Measurements from ENCODE around the gene SEC61A2. TPM values are rescaled to one million over a fixed set of nuclear protein-coding genes. Genes with fewer than 3 reads are reported as not detected.

SEC61A2 gene
- total RNA-seq, 1 experiment from 2014 or later: 6.8 TPM

DNA sequence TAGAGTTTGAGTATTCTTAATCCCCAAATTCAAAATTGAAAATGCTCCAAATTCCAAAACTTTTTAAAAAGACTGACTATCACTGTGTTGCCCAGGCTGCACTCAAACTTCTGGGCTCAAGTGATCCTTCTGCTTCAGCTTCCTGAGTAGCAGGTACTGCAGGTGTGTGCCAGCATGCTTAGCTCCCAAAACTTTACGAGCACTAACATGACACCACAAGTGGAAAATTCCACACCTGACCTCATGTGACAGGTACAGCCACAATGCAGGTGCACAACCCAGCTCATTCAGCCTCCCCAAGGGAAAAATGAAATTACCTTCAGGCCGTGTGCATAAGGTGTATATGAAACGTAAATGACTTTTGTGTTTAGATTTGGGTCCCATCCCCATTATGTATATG lies 83.0 kb downstream of the SEC61A2 start:
- H3K4me2 ChIP-seq: no peak overlapping the region
- no peak for DNase-seq
- no peaks in the 10 kb centered on the region for H3K27me3 ChIP-seq (ENCODE audit: insufficient read depth, low read depth)
- no peaks in the 10 kb centered on the region for H3K9me3 ChIP-seq (ENCODE audit: insufficient read depth, low read depth)
- no peak overlapping the region for H2AFZ ChIP-seq
- H3K79me2 ChIP-seq (ENCODE audit: low read depth): 0 out of 2 replicates have a peak, but pooled peaks cover 4% of the 10 kb centered on the region
- no TSS peak for BruUV-seq (replicated peaks)
- H3K4me3 ChIP-seq: no peak overlapping the region
- TF ChIP-seq CTCF (conservative IDR thresholded peaks at IDR 0.05) (no peak), EZH2 (IDR thresholded peaks at IDR 0.05; ENCODE audit: low read depth) (no peak)
- CTCF ChIA-PET: no interaction called here
- no peaks in the 10 kb centered on the region for H3K4me1 ChIP-seq (replicated peaks; ENCODE audit: insufficient read depth)
- POLR2A ChIA-PET (ENCODE audit: unreplicated experiment): no interaction called here
- intact Hi-C loops (cut with micrococcal nuclease; ENCODE audit: unreplicated experiment): loop anchor here (5.0 kb wide), 1 partner anchor 445 kb away; no protein-coding TSS in a partner anchor
- no peak overlapping the region for H3K27ac ChIP-seq
- H4K20me1 ChIP-seq (ENCODE audit: insufficient read depth): peaks cover 6% of the 10 kb centered on the region
- no peaks in the 10 kb centered on the region for H3K9me2 ChIP-seq (ENCODE audit: insufficient read depth)
- H3K36me3 ChIP-seq (ENCODE audit: low read depth): peaks cover 16% of the 10 kb centered on the region; the same call in 1 of the 2 replicates
- peaks cover 5% of the 10 kb centered on the region; the same call in 1 of the 2 replicates for H3F3A ChIP-seq (ENCODE audit: insufficient read depth, low read depth)

DNA sequence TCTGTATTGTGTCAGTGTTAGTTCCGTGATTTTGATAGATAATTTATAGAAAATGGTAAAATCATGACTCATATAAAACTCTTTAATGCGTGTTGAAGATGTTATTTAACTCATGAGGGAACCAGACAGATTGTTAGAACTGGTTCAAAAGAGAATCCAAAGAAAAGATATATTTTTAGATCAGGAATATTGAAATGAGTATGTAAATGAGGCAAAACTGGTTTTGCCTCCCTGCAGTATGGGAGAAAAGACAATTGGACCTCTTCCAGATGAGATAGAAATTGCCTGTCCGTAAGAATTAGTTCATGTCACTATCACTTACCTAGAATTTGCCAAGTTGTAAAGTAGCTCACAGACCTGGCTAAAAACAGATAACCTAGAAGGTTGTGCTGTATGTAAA lies 84.1 kb downstream of the SEC61A2 start:
- Histone ChIP-seq H3K9me2 (ENCODE audit: insufficient read depth) (no peaks in the 10 kb centered on the region), H3K36me3 (ENCODE audit: low read depth) (peaks cover 19% of the 10 kb centered on the region; the same call in 1 of the 2 replicates), H2AFZ (no peak overlapping the region), H4K20me1 (ENCODE audit: insufficient read depth) (peaks cover 6% of the 10 kb centered on the region), H3K4me3 (no peak overlapping the region), H3K27ac (no peak overlapping the region), H3K4me1 (replicated peaks; ENCODE audit: insufficient read depth) (no peaks in the 10 kb centered on the region), H3K79me2 (ENCODE audit: low read depth) (0 out of 2 replicates have a peak, but pooled peaks cover 4% of the 10 kb centered on the region), H3K9me3 (ENCODE audit: insufficient read depth, low read depth) (no peaks in the 10 kb centered on the region), H3F3A (ENCODE audit: insufficient read depth, low read depth) (peaks cover 5% of the 10 kb centered on the region; the same call in 1 of the 2 replicates), H3K27me3 (ENCODE audit: insufficient read depth, low read depth) (no peaks in the 10 kb centered on the region), H3K4me2 (no peak overlapping the region)
- intact Hi-C loops (cut with micrococcal nuclease; ENCODE audit: unreplicated experiment): loop anchor here (1.0 to 5.0 kb wide), 4 partner anchors 444 to 861 kb away; no protein-coding TSS in a partner anchor
- ChIA-PET POLR2A (ENCODE audit: unreplicated experiment) (no interaction called here), CTCF (no interaction called here)
- BruUV-seq (replicated peaks): no TSS peak
- no peak for DNase-seq
- TF ChIP-seq CTCF (conservative IDR thresholded peaks at IDR 0.05): no peak
- no peak for TF ChIP-seq EZH2 (IDR thresholded peaks at IDR 0.05; ENCODE audit: low read depth)

DNA sequence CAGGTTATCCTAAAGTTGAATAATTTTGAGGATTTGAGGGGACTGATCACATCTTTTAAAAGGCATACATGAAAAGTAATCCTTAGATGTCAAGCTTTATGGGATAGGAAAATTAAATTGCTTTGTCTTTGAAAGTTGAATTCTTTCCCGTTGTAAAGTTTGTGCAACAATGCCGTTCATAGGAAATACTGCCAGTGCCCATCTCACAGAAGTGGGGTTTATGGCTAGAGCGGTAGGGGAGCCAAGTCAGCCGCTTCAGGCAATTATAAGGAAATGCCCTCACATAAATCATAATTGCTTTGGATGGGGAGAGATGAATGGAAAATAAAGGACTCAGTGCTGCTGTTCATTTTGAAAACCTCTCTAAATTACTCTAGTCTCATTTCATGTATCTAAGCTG lies 84.6 kb downstream of the SEC61A2 start:
- POLR2A ChIA-PET (ENCODE audit: unreplicated experiment): no interaction called here
- H3K9me3 ChIP-seq (ENCODE audit: insufficient read depth, low read depth): no peaks in the 10 kb centered on the region

More for the DNA sequence above, 84.6 kb downstream of the SEC61A2 start:
- peaks cover 6% of the 10 kb centered on the region for H4K20me1 ChIP-seq (ENCODE audit: insufficient read depth)
- CTCF ChIA-PET: no interaction called here
- no peaks in the 10 kb centered on the region for H3K27me3 ChIP-seq (ENCODE audit: insufficient read depth, low read depth)
- H3K27ac ChIP-seq: no peak overlapping the region
- H3K4me1 ChIP-seq (replicated peaks; ENCODE audit: insufficient read depth): no peaks in the 10 kb centered on the region
- no peak overlapping the region for H2AFZ ChIP-seq
- no peak overlapping the region for H3K4me3 ChIP-seq
- H3F3A ChIP-seq (ENCODE audit: insufficient read depth, low read depth): peaks cover 5% of the 10 kb centered on the region; the same call in 1 of the 2 replicates
- H3K9me2 ChIP-seq (ENCODE audit: insufficient read depth): no peaks in the 10 kb centered on the region
- no peak for DNase-seq
- no peak for TF ChIP-seq CTCF (conservative IDR thresholded peaks at IDR 0.05)
- no peak for TF ChIP-seq EZH2 (IDR thresholded peaks at IDR 0.05; ENCODE audit: low read depth)
- H3K4me2 ChIP-seq: no peak overlapping the region
- no TSS peak for BruUV-seq (replicated peaks)
- 0 out of 2 replicates have a peak, but pooled peaks cover 4% of the 10 kb centered on the region for H3K79me2 ChIP-seq (ENCODE audit: low read depth)
- intact Hi-C loops (cut with micrococcal nuclease; ENCODE audit: unreplicated experiment): loop anchor here (1.0 to 5.0 kb wide), 4 partner anchors 443 to 861 kb away; no protein-coding TSS in a partner anchor
- peaks cover 22% of the 10 kb centered on the region; the same call in 1 of the 2 replicates for H3K36me3 ChIP-seq (ENCODE audit: low read depth)
